ENCODE measurements around the gene HYAL2.
A peak's percentile ranks its signal among the peaks of the same experiment; 100 is the strongest.

The HYAL2 gene

GRCh38 chr3:50358911-50359759 lies 36.6 kb upstream of the HYAL2 start, which contains the start of gene TMEM115:
TSS of gene TMEM115 (minus strand) at chr3:50359521. CDS start at chr3:50359063, 458 bp downstream.
- Histone ChIP-seq H3K4me1 (ENCODE audit: control insufficient read depth, insufficient read depth, low read length, poor library complexity, severe bottlenecking) (peaks cover 35% of the 10 kb centered on the region), H3K27ac (ENCODE audit: insufficient read depth, low read length, poor library complexity, severe bottlenecking) (peak within 1 kb of the TSS; percentile 87)
- peak; percentile 89 to 95 (median 92) for DNase-seq

GRCh38 chr3:50358355-50358910 lies 35.9 kb upstream of the HYAL2 start:
- peaks cover 32% of the 10 kb centered on the region for H3K36me3 ChIP-seq (ENCODE audit: control insufficient read depth, insufficient read depth, low read length)
- H3K9me3 ChIP-seq (ENCODE audit: control insufficient read depth, low read length), result no peaks in the 10 kb centered on the region
- peak overlapping the region; percentile 62 for H3K4me3 ChIP-seq (ENCODE audit: insufficient read depth, low read depth, low read length, poor library complexity, severe bottlenecking)
- peaks cover 35% of the 10 kb centered on the region for H3K4me1 ChIP-seq (ENCODE audit: control insufficient read depth, insufficient read depth, low read length, poor library complexity, severe bottlenecking)
- DNase-seq, result no peak
- peak overlapping the region; percentile 87 for H3K27ac ChIP-seq (ENCODE audit: insufficient read depth, low read length, poor library complexity, severe bottlenecking)
- no peaks in the 10 kb centered on the region for H3K27me3 ChIP-seq (replicated peaks; ENCODE audit: control insufficient read depth, insufficient read depth, low read length, poor library complexity, severe bottlenecking)

More at GRCh38 chr3:50358911-50359759, 36.6 kb upstream of the HYAL2 start, which contains the start of gene TMEM115:
- Histone ChIP-seq H3K36me3 (ENCODE audit: control insufficient read depth, insufficient read depth, low read length) (peaks cover 25% of the 10 kb centered on the region), H3K9me3 (ENCODE audit: control insufficient read depth, low read length) (no peaks in the 10 kb centered on the region), H3K4me3 (ENCODE audit: insufficient read depth, low read depth, low read length, poor library complexity, severe bottlenecking) (peak within 1 kb of the TSS; percentile 62), H3K27me3 (replicated peaks; ENCODE audit: control insufficient read depth, insufficient read depth, low read length, poor library complexity, severe bottlenecking) (no peaks in the 10 kb centered on the region)

- DNase-seq, result no peak
- H3K27ac ChIP-seq (ENCODE audit: insufficient read depth, low read length, poor library complexity, severe bottlenecking), result peak overlapping the region; percentile 87
- no peaks in the 10 kb centered on the region for H3K9me3 ChIP-seq (ENCODE audit: control insufficient read depth, low read length)
- H3K27me3 ChIP-seq (replicated peaks; ENCODE audit: control insufficient read depth, insufficient read depth, low read length, poor library complexity, severe bottlenecking), result no peaks in the 10 kb centered on the region
- peaks cover 40% of the 10 kb centered on the region for H3K36me3 ChIP-seq (ENCODE audit: control insufficient read depth, insufficient read depth, low read length)
- peak overlapping the region; percentile 6 for H3K4me3 ChIP-seq (ENCODE audit: insufficient read depth, low read depth, low read length, poor library complexity, severe bottlenecking)
- peaks cover 35% of the 10 kb centered on the region for H3K4me1 ChIP-seq (ENCODE audit: control insufficient read depth, insufficient read depth, low read length, poor library complexity, severe bottlenecking)
These were observed 34.9 kb upstream of the HYAL2 start for GRCh38 chr3:50357481-50357880.

- peaks cover 39% of the 10 kb centered on the region for H3K4me1 ChIP-seq (ENCODE audit: control insufficient read depth, insufficient read depth, low read length, poor library complexity, severe bottlenecking)
- no peaks in the 10 kb centered on the region for H3K27me3 ChIP-seq (replicated peaks; ENCODE audit: control insufficient read depth, insufficient read depth, low read length, poor library complexity, severe bottlenecking)
- H3K36me3 ChIP-seq (ENCODE audit: control insufficient read depth, insufficient read depth, low read length), result peaks cover 40% of the 10 kb centered on the region
- H3K27ac ChIP-seq (ENCODE audit: insufficient read depth, low read length, poor library complexity, severe bottlenecking), result no peak overlapping the region
- no peak for DNase-seq
- H3K9me3 ChIP-seq (ENCODE audit: control insufficient read depth, low read length), result no peaks in the 10 kb centered on the region
- H3K4me3 ChIP-seq (ENCODE audit: insufficient read depth, low read depth, low read length, poor library complexity, severe bottlenecking), result no peak overlapping the region
These were observed 34.0 kb upstream of the HYAL2 start for GRCh38 chr3:50356553-50356952.

GRCh38 chr3:50355829-50356552 lies 33.4 kb upstream of the HYAL2 start:
- peaks cover 40% of the 10 kb centered on the region for H3K36me3 ChIP-seq (ENCODE audit: control insufficient read depth, insufficient read depth, low read length)
- no peaks in the 10 kb centered on the region for H3K9me3 ChIP-seq (ENCODE audit: control insufficient read depth, low read length)
- DNase-seq, result no peak
- H3K4me1 ChIP-seq (ENCODE audit: control insufficient read depth, insufficient read depth, low read length, poor library complexity, severe bottlenecking), result peaks cover 44% of the 10 kb centered on the region
- no peak overlapping the region for H3K4me3 ChIP-seq (ENCODE audit: insufficient read depth, low read depth, low read length, poor library complexity, severe bottlenecking)
- H3K27ac ChIP-seq (ENCODE audit: insufficient read depth, low read length, poor library complexity, severe bottlenecking), result peak overlapping the region; percentile 10
- no peaks in the 10 kb centered on the region for H3K27me3 ChIP-seq (replicated peaks; ENCODE audit: control insufficient read depth, insufficient read depth, low read length, poor library complexity, severe bottlenecking)

GRCh38 chr3:50354850-50355249 lies 32.3 kb upstream of the HYAL2 start:
- Histone ChIP-seq H3K27ac (ENCODE audit: insufficient read depth, low read length, poor library complexity, severe bottlenecking) (no peak overlapping the region), H3K36me3 (ENCODE audit: control insufficient read depth, insufficient read depth, low read length) (peaks cover 40% of the 10 kb centered on the region), H3K27me3 (replicated peaks; ENCODE audit: control insufficient read depth, insufficient read depth, low read length, poor library complexity, severe bottlenecking) (no peaks in the 10 kb centered on the region), H3K4me3 (ENCODE audit: insufficient read depth, low read depth, low read length, poor library complexity, severe bottlenecking) (no peak overlapping the region), H3K4me1 (ENCODE audit: control insufficient read depth, insufficient read depth, low read length, poor library complexity, severe bottlenecking) (peaks cover 50% of the 10 kb centered on the region), H3K9me3 (ENCODE audit: control insufficient read depth, low read length) (no peaks in the 10 kb centered on the region)
- no peak for DNase-seq

GRCh38 chr3:50354186-50354764 lies 31.7 kb upstream of the HYAL2 start:
- no peak for DNase-seq
- peaks cover 41% of the 10 kb centered on the region for H3K36me3 ChIP-seq (ENCODE audit: control insufficient read depth, insufficient read depth, low read length)

GRCh38 chr3:50353245-50354004 lies 30.9 kb upstream of the HYAL2 start:
- Histone ChIP-seq H3K9me3 (ENCODE audit: control insufficient read depth, low read length) (no peaks in the 10 kb centered on the region), H3K4me3 (ENCODE audit: insufficient read depth, low read depth, low read length, poor library complexity, severe bottlenecking) (no peak overlapping the region), H3K27ac (ENCODE audit: insufficient read depth, low read length, poor library complexity, severe bottlenecking) (no peak overlapping the region), H3K36me3 (ENCODE audit: control insufficient read depth, insufficient read depth, low read length) (peaks cover 49% of the 10 kb centered on the region), H3K4me1 (ENCODE audit: control insufficient read depth, insufficient read depth, low read length, poor library complexity, severe bottlenecking) (peaks cover 50% of the 10 kb centered on the region), H3K27me3 (replicated peaks; ENCODE audit: control insufficient read depth, insufficient read depth, low read length, poor library complexity, severe bottlenecking) (no peaks in the 10 kb centered on the region)
- no peak for DNase-seq

More at GRCh38 chr3:50354186-50354764, 31.7 kb upstream of the HYAL2 start:
- H3K27me3 ChIP-seq (replicated peaks; ENCODE audit: control insufficient read depth, insufficient read depth, low read length, poor library complexity, severe bottlenecking), result no peaks in the 10 kb centered on the region
- no peaks in the 10 kb centered on the region for H3K9me3 ChIP-seq (ENCODE audit: control insufficient read depth, low read length)
- peaks cover 53% of the 10 kb centered on the region for H3K4me1 ChIP-seq (ENCODE audit: control insufficient read depth, insufficient read depth, low read length, poor library complexity, severe bottlenecking)
- H3K4me3 ChIP-seq (ENCODE audit: insufficient read depth, low read depth, low read length, poor library complexity, severe bottlenecking), result no peak overlapping the region
- no peak overlapping the region for H3K27ac ChIP-seq (ENCODE audit: insufficient read depth, low read length, poor library complexity, severe bottlenecking)

GRCh38 chr3:50352781-50353180 lies 30.2 kb upstream of the HYAL2 start:
- Histone ChIP-seq H3K4me3 (ENCODE audit: insufficient read depth, low read depth, low read length, poor library complexity, severe bottlenecking) (no peak overlapping the region), H3K27me3 (replicated peaks; ENCODE audit: control insufficient read depth, insufficient read depth, low read length, poor library complexity, severe bottlenecking) (no peaks in the 10 kb centered on the region), H3K27ac (ENCODE audit: insufficient read depth, low read length, poor library complexity, severe bottlenecking) (no peak overlapping the region), H3K9me3 (ENCODE audit: control insufficient read depth, low read length) (no peaks in the 10 kb centered on the region), H3K4me1 (ENCODE audit: control insufficient read depth, insufficient read depth, low read length, poor library complexity, severe bottlenecking) (peaks cover 44% of the 10 kb centered on the region), H3K36me3 (ENCODE audit: control insufficient read depth, insufficient read depth, low read length) (peaks cover 53% of the 10 kb centered on the region)
- no peak for DNase-seq

Measured in effector memory CD4-positive, alpha-beta T cell (primary cell).